Activated naive CD8-positive, alpha-beta T cell treated with anti-CD3 and anti-CD28 coated beads, Interleukin-2, amount 10 ng/mL, durations not matched to agents 7 days and 5 days (primary cell): ENCODE measurements around the gene DCX. TPM values are rescaled to one million over a fixed set of nuclear protein-coding genes. Genes with fewer than 3 reads are reported as not detected.

Experiments
- ATAC-seq: fragments of 150-1000 bp; cut with Tn5 transposase; one replicate; pipeline ENCODE4 v1.10.0; 2021; ENCODE audit warnings: low read depth, moderate library complexity
- POLR2A ChIA-PET: fragments of 350-600 bp; sonication (Branson Sonifier 250); formaldehyde crosslinking; loops from one replicate; lab custom pipeline; 2021; ENCODE audit warnings: antibody characterized with exemption; lab: Charles Lee
- DNase-seq: peaks from one replicate; pipeline ENCODE4 v3.0.0; 2021
- H3K27ac Mint-ChIP-seq: one replicate; pipeline ENCODE4 v1.8.0; 2022; ENCODE audit warnings: mild to moderate bottlenecking, mixed read lengths
- H3K27me3 Mint-ChIP-seq: one replicate; pipeline ENCODE4 v1.8.0; 2022; ENCODE audit warnings: mild to moderate bottlenecking, moderate library complexity, mixed read lengths
- H3K36me3 Mint-ChIP-seq: one replicate; pipeline ENCODE4 v1.8.0; 2021; ENCODE audit warnings: mild to moderate bottlenecking, mixed read lengths
- H3K4me1 Mint-ChIP-seq: one replicate; pipeline ENCODE4 v1.8.0; 2021; ENCODE audit warnings: mixed read lengths
- H3K4me3 Mint-ChIP-seq: one replicate; pipeline ENCODE4 v1.8.0; 2022; ENCODE audit warnings: mild to moderate bottlenecking, moderate library complexity, mixed read lengths
- H3K9me3 Mint-ChIP-seq: one replicate; pipeline ENCODE4 v1.8.0; 2021; ENCODE audit warnings: mixed read lengths
- total RNA-seq, 2 experiments: library from RNA; stranded (reverse); gene quantifications; one replicate each; pipeline ENCODE4 v1.2.3, GENCODE V29; 2021

DCX gene
- total RNA-seq, 2 experiments from 2014 or later = not detected

GRCh38 chrX:111265486-111265885 is 146.5 kb downstream of the DCX start:
- POLR2A ChIA-PET = no interaction called here
- no peak for DNase-seq
- ATAC-seq = no peak
- Mint-ChIP-seq H3K4me3 (no peak overlapping the region), H3K36me3 (no peaks in the 10 kb centered on the region), H3K4me1 (no peaks in the 10 kb centered on the region), H3K27me3 (no peaks in the 10 kb centered on the region), H3K27ac (no peak overlapping the region), H3K9me3 (no peaks in the 10 kb centered on the region)

- H3K4me1 Mint-ChIP-seq = no peaks in the 10 kb centered on the region
- no peak for ATAC-seq
- H3K27me3 Mint-ChIP-seq = peaks cover 2% of the 10 kb centered on the region
Measured at GRCh38 chrX:111264385-111264784, 147.6 kb downstream of the DCX start.

DNA sequence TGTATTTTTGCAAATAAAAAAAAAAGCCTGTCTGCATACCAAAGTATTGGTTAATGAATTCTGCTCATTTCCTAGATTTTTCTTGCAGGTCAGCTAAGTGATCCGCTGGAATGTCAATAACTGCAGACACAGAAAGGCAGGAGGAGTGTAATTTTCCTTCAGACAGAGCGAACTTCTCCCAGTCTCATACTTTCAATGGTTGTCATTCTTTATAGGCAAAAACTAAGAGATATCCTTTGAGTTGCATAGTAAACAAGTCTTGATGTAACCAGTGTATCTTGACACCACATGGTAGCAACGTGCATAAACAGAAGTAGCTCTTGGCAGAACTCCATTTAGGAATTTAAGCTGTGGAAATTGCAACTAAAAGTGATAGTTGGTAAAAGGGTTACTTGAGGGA is 149.9 kb downstream of the DCX start:
- peaks cover 2% of the 10 kb centered on the region for H3K27me3 Mint-ChIP-seq
- no peaks in the 10 kb centered on the region for H3K9me3 Mint-ChIP-seq
- H3K36me3 Mint-ChIP-seq = no peaks in the 10 kb centered on the region
- ATAC-seq (no peak), DNase-seq (no peak)
- H3K4me1 Mint-ChIP-seq = no peaks in the 10 kb centered on the region
- POLR2A ChIA-PET = no interaction called here
- H3K27ac Mint-ChIP-seq = no peak overlapping the region
- no peak overlapping the region for H3K4me3 Mint-ChIP-seq

More at GRCh38 chrX:111264385-111264784, 147.6 kb downstream of the DCX start:
- no peak overlapping the region for H3K27ac Mint-ChIP-seq
- DNase-seq = no peak
- POLR2A ChIA-PET = no interaction called here
- H3K4me3 Mint-ChIP-seq = no peak overlapping the region
- H3K9me3 Mint-ChIP-seq = no peaks in the 10 kb centered on the region
- no peaks in the 10 kb centered on the region for H3K36me3 Mint-ChIP-seq

GRCh38 chrX:111260451-111260850 is 151.5 kb downstream of the DCX start:
- DNase-seq (no peak), ATAC-seq (no peak)
- H3K27ac Mint-ChIP-seq = no peak overlapping the region
- H3K4me1 Mint-ChIP-seq = no peaks in the 10 kb centered on the region
- POLR2A ChIA-PET = no interaction called here
- peaks cover 2% of the 10 kb centered on the region for H3K27me3 Mint-ChIP-seq
- H3K4me3 Mint-ChIP-seq = no peak overlapping the region
- no peaks in the 10 kb centered on the region for H3K36me3 Mint-ChIP-seq
- no peaks in the 10 kb centered on the region for H3K9me3 Mint-ChIP-seq

DNA sequence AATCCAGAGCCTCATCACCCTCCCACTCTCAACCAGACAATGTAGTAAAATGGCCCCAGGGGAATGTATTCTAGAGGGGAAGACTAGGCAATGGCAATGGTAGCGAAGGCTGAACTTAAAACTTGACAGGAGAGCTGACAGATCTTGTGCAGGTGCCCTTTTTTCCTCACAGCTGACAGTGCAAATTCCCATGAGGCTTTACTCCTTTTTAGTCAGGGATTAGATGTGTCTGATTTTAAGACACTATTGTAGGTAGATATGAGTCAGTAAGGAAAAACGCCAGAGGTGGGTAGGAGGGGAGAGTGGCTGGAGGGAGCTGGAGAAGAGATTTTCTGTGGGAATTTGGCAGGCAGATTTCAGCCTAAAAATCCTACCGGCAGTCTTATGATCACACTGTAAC is 152.4 kb downstream of the DCX start:
- DNase-seq = no peak
- no peak for ATAC-seq
- Mint-ChIP-seq H3K27me3 (peaks cover 2% of the 10 kb centered on the region), H3K27ac (no peak overlapping the region), H3K4me3 (no peak overlapping the region), H3K36me3 (no peaks in the 10 kb centered on the region), H3K9me3 (peaks cover 2% of the 10 kb centered on the region), H3K4me1 (no peaks in the 10 kb centered on the region)
- POLR2A ChIA-PET = no interaction called here

- Mint-ChIP-seq H3K4me3 (no peak overlapping the region), H3K9me3 (peaks cover 2% of the 10 kb centered on the region), H3K36me3 (no peaks in the 10 kb centered on the region), H3K27me3 (peaks cover 2% of the 10 kb centered on the region), H3K27ac (no peak overlapping the region), H3K4me1 (no peaks in the 10 kb centered on the region)
- no peak for ATAC-seq
- POLR2A ChIA-PET = no interaction called here
- DNase-seq = no peak
Measured at GRCh38 chrX:111257733-111258132, 154.3 kb downstream of the DCX start.

DNA sequence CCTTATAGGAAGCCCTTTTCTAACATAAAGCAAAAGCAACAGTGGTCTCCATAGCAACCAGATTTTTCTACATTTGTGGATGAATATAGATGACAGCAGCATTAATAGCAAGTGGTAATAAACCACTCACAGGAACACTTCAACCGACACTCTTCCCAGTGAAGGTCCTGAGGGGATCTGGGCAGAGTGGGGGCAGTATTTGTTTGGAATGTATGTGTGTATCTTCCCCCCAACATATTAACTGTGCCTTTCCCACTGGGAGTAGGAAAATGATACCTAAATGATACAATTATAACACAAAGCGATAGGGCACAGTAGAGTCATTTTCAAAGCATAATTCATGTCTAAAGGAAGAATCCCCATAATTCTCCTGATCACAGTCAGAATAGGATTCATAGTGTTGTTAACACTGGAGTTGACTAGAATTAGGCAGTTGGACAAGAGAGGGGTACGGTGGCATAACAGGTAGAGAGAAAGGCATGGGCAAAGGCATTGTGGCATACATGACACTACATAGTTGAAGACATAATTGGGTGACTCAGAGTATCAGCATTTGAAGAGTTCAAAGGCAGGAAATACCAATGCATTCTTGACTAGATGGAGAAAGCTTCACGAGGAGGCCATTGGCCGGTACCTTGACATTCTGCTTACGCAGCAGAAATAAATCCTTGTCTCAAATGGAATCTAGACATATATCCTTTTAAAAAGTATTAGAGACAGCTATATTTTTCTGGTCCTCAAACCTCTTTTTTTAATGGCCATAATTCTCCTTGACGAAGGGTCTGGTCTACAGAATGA is 156.9 kb downstream of the DCX start:
- peaks cover 2% of the 10 kb centered on the region for H3K27me3 Mint-ChIP-seq
- POLR2A ChIA-PET = no interaction called here
- DNase-seq (no peak), ATAC-seq (no peak)
- peaks cover 2% of the 10 kb centered on the region for H3K9me3 Mint-ChIP-seq
- H3K36me3 Mint-ChIP-seq = no peaks in the 10 kb centered on the region
- no peaks in the 10 kb centered on the region for H3K4me1 Mint-ChIP-seq
- H3K4me3 Mint-ChIP-seq = no peak overlapping the region
- no peak overlapping the region for H3K27ac Mint-ChIP-seq

GRCh38 chrX:111244235-111244750 is 167.7 kb downstream of the DCX start:
- Mint-ChIP-seq H3K36me3 (no peaks in the 10 kb centered on the region), H3K4me1 (no peaks in the 10 kb centered on the region), H3K27ac (no peak overlapping the region), H3K27me3 (no peaks in the 10 kb centered on the region), H3K4me3 (no peak overlapping the region), H3K9me3 (no peaks in the 10 kb centered on the region)
- POLR2A ChIA-PET = no interaction called here
- no peak for DNase-seq
- no peak for ATAC-seq

Other genes with a start within 250 kb of the DCX start
- not detected for gene CAPN6, start 141.7 kb downstream of the DCX start, total RNA-seq
- gene SERTM2, start 99.5 kb upstream of the DCX start, total RNA-seq = not detected